ENCODE measurements around the gene DYNC1H1. TPM values are rescaled to one million over a fixed set of nuclear protein-coding genes. Genes with fewer than 3 reads are reported as not detected.

Gene DYNC1H1
- total RNA-seq, 2 donors from 2014 or later: 345 to 359 TPM

DNA sequence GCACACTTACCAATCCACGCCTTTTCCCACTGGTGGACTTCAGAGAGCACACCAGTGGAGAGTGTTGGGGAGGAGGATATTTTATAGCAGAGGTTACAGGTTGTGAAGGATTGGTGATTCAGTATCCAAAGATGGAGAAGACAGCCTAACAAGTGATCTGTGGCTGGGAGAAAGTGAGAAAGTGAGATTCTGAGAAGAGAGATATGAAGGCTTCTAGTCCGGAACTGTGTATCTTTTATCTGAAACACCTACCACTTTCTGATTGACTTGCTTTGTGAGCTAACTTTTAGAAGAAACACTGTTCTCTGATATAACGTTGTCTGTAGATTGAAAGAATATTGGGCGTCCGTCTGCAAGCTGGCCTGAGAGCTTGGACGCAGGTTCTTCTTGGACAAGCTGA, 24.0 kb downstream of the DYNC1H1 start:
- intact Hi-C loops (cut with DNase I): no loop called here
- Histone ChIP-seq H3K9ac (ENCODE audit: low read depth in 2 of 2, low read length in 2 of 2) (no peak overlapping the region), H3K36me3 (peaks cover 50% of the 10 kb centered on the region), H3K9me3 (no peaks in the 10 kb centered on the region), H3K4me3 (no peak overlapping the region), H3K4me1 (no peaks in the 10 kb centered on the region), H3K27ac (no peak overlapping the region), H3K27me3 (no peaks in the 10 kb centered on the region)
- TF ChIP-seq, protein P1, sequence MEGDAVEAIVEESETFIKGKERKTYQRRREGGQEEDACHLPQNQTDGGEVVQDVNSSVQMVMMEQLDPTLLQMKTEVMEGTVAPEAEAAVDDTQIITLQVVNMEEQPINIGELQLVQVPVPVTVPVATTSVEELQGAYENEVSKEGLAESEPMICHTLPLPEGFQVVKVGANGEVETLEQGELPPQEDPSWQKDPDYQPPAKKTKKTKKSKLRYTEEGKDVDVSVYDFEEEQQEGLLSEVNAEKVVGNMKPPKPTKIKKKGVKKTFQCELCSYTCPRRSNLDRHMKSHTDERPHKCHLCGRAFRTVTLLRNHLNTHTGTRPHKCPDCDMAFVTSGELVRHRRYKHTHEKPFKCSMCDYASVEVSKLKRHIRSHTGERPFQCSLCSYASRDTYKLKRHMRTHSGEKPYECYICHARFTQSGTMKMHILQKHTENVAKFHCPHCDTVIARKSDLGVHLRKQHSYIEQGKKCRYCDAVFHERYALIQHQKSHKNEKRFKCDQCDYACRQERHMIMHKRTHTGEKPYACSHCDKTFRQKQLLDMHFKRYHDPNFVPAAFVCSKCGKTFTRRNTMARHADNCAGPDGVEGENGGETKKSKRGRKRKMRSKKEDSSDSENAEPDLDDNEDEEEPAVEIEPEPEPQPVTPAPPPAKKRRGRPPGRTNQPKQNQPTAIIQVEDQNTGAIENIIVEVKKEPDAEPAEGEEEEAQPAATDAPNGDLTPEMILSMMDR (IDR thresholded peaks at IDR 0.05): no peak
- DNase-seq: no peak

DNA sequence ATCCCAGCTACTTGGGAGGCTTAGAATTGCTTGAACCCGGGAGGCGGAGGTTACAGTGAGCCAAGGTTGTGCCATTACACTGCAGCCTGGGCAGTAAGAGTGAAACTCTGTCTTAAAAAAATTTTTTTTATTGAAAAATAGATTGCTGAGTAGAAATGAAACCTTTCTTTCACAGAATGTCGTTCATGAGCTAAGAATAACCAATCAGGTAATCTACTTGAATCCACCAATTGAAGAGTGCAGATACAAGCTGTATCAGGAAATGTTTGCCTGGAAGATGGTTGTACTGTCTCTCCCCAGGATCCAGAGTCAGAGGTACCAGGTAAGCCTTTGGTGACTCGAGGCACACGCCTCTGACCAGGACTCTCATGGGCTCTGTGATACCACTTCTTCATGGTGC, 27.0 kb downstream of the DYNC1H1 start:
- Histone ChIP-seq H3K9ac (ENCODE audit: low read depth in 2 of 2, low read length in 2 of 2) (no peak overlapping the region), H3K27me3 (no peaks in the 10 kb centered on the region), H3K27ac (no peak overlapping the region), H3K4me1 (no peaks in the 10 kb centered on the region), H3K36me3 (peaks cover 50% of the 10 kb centered on the region), H3K9me3 (no peaks in the 10 kb centered on the region), H3K4me3 (no peak overlapping the region)
- TF ChIP-seq, protein P1 (IDR thresholded peaks at IDR 0.05): no peak
- intact Hi-C loops (cut with DNase I): no loop called here
- DNase-seq: no peak

DNA sequence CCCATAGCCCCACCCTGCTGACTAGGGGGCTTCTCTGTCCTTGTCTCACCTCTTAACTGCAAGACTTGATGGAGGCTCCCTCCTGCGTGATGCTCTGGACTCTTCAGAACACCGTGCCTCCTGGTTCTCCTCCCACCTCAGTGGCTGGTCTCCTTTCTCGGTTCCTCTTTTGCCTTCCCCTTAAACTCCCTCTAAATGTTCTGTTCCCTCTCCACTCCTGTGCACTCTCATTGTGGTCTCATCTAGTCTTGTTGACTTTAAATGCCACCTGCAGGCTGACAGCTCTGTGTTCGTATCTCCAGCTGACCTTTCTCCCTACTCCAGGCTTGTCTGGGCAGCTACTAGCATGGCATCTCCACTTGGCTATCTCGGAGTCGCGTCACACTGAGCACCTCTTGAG, 28.3 kb downstream of the DYNC1H1 start:
- H3K27me3 ChIP-seq: no peaks in the 10 kb centered on the region
- H3K27ac ChIP-seq: no peak overlapping the region
- no peaks in the 10 kb centered on the region for H3K4me1 ChIP-seq
- H3K9me3 ChIP-seq: no peaks in the 10 kb centered on the region
- intact Hi-C loops (cut with DNase I): no loop called here
- no peak for DNase-seq
- no peak overlapping the region for H3K4me3 ChIP-seq
- TF ChIP-seq, protein P1 (IDR thresholded peaks at IDR 0.05): no peak
- peaks cover 36% of the 10 kb centered on the region for H3K36me3 ChIP-seq
- H3K9ac ChIP-seq (ENCODE audit: low read depth in 2 of 2, low read length in 2 of 2): no peak overlapping the region

DNA sequence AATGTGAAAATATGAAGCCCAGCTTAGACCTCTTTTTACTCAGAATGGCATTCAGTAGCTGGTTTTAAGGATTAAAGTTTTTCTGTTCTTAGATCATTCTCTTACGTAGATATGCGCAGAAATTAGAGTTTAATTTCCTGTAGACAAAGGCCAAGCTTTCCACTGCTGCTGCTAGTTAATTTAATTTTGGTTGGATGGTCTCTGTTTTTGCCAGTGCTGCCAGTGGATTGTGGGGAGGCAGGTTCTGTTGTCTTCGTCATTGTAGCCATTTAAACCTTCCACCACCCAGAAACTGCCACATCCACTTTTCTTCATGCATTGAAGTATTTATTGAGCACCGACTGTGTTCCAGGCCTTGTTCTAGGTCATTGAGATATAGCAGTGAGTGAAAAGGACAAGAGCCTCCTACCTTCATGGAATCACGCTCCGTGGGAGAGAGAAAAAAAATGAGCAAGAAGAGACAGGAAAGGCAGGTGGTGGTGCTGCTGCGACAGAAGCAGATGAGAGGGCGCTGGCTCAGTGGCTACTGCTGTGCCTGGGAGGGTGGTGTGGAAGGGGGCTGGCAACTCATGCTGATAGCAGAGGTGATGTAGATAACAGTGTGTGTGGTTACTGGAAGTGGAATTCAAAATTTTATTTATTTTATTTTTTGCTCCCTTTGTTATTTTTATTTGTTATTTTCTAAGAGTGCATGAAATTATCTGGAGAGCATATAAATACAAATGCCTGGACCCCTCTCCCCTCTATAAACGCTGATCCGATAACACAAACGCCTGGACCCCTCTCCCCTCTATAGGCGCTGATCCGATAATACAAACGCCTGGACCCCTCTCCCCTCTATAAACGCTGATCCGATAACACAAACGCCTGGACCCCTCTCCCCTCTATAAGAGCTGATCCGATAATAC, 33.3 kb downstream of the DYNC1H1 start:
- H3K4me3 ChIP-seq: no peak overlapping the region
- H3K9ac ChIP-seq (ENCODE audit: low read depth in 2 of 2, low read length in 2 of 2): no peak overlapping the region
- no peak for DNase-seq
- no peak overlapping the region for H3K27ac ChIP-seq
- no peaks in the 10 kb centered on the region for H3K4me1 ChIP-seq
- peaks cover 39% of the 10 kb centered on the region for H3K36me3 ChIP-seq
- TF ChIP-seq, protein P1 (IDR thresholded peaks at IDR 0.05): no peak
- no peaks in the 10 kb centered on the region for H3K27me3 ChIP-seq
- intact Hi-C loops (cut with DNase I): no loop called here
- H3K9me3 ChIP-seq: no peaks in the 10 kb centered on the region

DNA sequence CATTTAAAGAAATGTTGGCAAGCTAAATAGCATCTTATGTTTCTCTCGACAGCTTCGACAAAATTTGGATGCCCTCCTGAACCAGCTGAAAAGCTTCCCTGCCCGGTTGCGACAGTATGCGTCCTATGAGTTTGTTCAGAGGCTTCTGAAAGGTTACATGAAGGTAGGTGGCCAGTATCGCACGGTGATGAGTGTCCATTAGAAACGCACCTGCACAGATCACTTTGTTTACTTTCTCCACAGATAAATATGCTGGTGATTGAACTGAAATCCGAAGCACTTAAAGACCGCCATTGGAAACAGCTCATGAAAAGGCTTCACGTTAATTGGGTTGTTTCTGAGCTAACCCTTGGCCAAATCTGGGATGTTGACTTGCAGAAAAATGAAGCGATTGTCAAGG, 36.5 kb downstream of the DYNC1H1 start:
- no peak for DNase-seq
- H3K4me1 ChIP-seq: no peaks in the 10 kb centered on the region
- no peaks in the 10 kb centered on the region for H3K9me3 ChIP-seq
- H3K4me3 ChIP-seq: no peak overlapping the region
- no peak overlapping the region for H3K9ac ChIP-seq (ENCODE audit: low read depth in 2 of 2, low read length in 2 of 2)
- H3K27me3 ChIP-seq: no peaks in the 10 kb centered on the region
- H3K36me3 ChIP-seq: peaks cover 39% of the 10 kb centered on the region
- intact Hi-C loops (cut with DNase I): no loop called here
- H3K27ac ChIP-seq: no peak overlapping the region
- TF ChIP-seq, protein P1 (IDR thresholded peaks at IDR 0.05): no peak
